NCI-H2171 (cell line): Measurements from ENCODE around the gene DNASE1L1.

Experiments used
- DNase-seq: peaks from one replicate; lab custom pipeline; 2025; lab: John Stamatoyannopoulos, UW

DNASE1L1 gene, protein sequence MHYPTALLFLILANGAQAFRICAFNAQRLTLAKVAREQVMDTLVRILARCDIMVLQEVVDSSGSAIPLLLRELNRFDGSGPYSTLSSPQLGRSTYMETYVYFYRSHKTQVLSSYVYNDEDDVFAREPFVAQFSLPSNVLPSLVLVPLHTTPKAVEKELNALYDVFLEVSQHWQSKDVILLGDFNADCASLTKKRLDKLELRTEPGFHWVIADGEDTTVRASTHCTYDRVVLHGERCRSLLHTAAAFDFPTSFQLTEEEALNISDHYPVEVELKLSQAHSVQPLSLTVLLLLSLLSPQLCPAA

GRCh38 chrX:154409222-154409871, at the start of gene DNASE1L1:
TSS of gene DNASE1L1 (minus strand) at chrX:154409254. CDS start at chrX:154405568, 3,686 bp downstream.
- DNase-seq = no peak

- no peak for DNase-seq
Measured at GRCh38 chrX:154458116-154458953, 49.3 kb upstream of the DNASE1L1 start, which contains the start of gene PLXNA3. TSS of gene PLXNA3 (plus strand) at chrX:154458281. CDS start at chrX:154460184, 1,903 bp downstream.

GRCh38 chrX:154457491-154458115, 48.5 kb upstream of the DNASE1L1 start:
- peak; percentile 27 for DNase-seq

- no peak for DNase-seq
Measured at GRCh38 chrX:154452823-154453222, 43.8 kb upstream of the DNASE1L1 start.

- DNase-seq = no peak
Measured at GRCh38 chrX:154450312-154450711, 41.3 kb upstream of the DNASE1L1 start.

DNA sequence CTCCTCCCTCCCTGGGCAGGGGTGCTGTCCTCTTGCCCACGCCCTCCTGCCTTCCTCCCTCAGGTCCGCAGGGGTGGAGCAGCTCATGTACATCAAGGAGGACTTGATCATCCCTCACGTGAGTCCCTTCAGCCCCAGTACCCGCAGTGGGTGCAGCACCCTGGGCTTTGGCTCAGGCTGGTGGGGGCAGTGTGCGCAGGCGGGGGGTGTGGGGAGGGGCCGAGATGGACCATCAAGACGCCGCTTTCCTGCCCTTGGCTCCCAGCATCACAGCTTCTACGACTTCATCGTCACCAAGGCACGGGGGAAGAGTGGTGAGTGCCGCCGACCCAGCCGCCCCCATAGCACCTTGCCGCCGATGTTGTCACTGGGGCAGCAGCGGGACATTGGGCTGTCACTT, 40.6 kb upstream of the DNASE1L1 start:
- no peak for DNase-seq

DNA sequence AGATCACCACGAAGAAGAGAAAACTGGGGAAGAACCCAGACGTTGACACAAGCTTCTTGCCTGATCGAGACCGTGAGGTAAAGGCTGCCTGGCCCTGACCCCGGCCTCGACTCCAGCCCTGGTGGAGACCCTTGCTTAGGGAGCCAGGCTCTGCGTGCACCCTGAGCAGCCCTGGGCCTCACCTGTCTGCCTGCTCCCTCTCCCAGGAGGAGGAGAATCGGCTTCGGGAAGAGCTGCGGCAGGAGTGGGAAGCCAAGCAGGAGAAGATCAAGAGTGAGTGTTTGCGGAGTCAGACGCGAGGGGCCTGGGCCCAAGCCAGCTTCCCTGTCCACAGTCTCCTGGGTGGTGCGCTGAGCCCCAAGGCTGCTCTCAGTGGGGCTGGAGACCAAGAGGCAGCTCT, 39.4 kb upstream of the DNASE1L1 start:
- no peak for DNase-seq

- no peak for DNase-seq
Measured at GRCh38 chrX:154446430-154446829, 37.4 kb upstream of the DNASE1L1 start.

DNA sequence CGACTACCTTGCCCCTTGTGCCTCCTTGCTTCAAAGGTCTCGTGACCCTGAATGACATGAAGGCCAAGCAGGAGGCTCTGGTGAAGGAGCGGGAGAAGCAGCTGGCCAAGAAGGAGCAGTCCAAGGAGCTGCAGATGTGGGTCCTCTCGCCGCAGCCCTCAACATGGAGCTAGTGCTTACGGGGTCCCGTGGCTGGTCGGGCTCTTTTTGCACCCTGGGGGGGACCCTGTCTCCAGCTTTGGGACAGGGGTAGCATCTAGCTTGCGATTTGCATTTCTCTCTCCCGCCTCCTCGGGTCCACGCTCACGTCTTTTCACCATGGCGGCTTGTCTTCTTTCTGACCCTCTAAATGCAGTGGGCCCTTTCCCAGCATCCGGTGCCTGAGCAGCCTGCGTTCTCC, 36.7 kb upstream of the DNASE1L1 start:
- no peak for DNase-seq

GRCh38 chrX:154444755-154445246, 35.7 kb upstream of the DNASE1L1 start:
- DNase-seq = no peak

- peak; percentile 44 for DNase-seq
Measured at GRCh38 chrX:154443992-154444754, 35.1 kb upstream of the DNASE1L1 start, which contains the start of gene FAM50A. TSS of gene FAM50A (plus strand) at chrX:154444141. CDS start at chrX:154444236, 95 bp downstream.

DNA sequence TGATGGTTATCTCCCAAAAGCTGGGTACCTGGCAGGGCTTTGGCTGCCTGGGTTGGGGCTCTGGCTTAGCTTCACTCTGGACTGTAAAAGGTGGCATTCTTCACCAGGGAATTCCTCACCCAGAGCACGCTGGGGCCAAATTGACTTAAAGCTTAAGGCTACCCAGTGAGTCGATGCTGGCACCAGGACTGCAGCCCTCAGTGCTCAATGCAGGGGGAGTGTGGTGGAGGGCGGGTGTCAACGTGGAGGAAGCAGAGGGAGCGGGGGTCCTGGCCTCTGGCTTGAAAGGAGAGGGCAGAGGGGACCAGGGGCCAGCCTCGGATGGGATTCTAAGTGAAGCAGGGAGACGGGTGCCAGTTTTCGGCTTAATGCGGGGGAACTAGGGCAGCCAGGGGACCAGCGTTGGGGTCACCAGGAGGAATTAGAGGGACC, 34.4 kb upstream of the DNASE1L1 start:
- DNase-seq = no peak

DNA sequence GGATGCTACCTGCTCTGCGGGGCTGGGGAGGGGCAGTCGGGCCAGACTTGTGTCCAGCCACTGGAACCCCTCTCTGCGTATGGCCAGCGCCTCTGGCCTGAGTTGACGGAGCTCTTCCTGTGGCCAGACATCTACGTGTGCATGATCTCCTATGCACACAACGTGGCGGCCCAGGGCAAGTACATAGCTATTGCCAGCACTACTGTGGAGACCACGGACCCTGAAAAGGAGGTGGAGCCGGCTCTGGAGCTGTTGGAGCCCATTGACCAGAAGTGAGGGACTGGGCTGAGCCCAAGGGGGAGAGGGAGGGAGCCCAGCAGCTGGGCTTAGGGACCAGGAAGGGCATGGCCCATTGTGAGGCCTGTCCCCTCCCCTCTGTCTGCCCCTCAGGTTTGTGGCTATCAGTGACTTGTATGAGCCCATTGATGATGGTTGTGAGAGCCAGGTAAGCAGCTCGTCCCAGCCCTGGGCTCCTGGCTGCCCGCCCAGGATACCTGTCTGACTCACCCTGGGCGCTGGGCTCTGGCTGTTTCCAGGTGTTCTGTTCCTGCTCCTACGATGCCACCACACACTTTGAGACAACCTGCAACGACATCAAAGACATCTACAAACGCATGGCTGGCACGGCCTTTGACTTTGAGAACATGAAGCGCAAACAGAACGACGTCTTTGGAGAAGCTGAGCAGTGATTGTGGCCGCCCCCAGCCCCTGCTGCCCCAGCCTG, 33.1 kb upstream of the DNASE1L1 start:
- DNase-seq = no peak

DNA sequence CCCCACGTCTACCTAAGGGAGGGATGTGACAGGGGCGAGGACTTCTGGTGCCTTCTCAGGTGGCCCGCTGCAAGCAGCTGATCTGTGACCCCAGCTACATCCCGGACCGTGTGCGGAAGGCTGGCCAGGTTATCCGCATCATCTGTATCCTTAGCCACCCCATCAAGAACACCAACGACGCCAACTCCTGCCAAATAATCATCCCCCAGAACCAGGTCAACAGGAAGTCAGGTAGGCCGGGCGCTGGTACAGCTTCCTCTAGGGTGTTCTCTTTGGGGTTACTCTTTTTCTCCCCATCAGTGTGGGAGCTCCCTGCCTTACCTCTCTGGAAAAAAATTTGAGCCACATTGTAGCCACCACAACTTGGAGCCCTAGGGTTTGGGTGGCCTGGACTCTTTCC, 32.5 kb upstream of the DNASE1L1 start:
- DNase-seq = no peak

GRCh38 chrX:154440623-154441357, 31.7 kb upstream of the DNASE1L1 start:
- no peak for DNase-seq

- DNase-seq = no peak
Measured at GRCh38 chrX:154439841-154440240, 30.8 kb upstream of the DNASE1L1 start.

- no peak for DNase-seq
Measured at GRCh38 chrX:154437971-154438893, 29.2 kb upstream of the DNASE1L1 start.

DNA sequence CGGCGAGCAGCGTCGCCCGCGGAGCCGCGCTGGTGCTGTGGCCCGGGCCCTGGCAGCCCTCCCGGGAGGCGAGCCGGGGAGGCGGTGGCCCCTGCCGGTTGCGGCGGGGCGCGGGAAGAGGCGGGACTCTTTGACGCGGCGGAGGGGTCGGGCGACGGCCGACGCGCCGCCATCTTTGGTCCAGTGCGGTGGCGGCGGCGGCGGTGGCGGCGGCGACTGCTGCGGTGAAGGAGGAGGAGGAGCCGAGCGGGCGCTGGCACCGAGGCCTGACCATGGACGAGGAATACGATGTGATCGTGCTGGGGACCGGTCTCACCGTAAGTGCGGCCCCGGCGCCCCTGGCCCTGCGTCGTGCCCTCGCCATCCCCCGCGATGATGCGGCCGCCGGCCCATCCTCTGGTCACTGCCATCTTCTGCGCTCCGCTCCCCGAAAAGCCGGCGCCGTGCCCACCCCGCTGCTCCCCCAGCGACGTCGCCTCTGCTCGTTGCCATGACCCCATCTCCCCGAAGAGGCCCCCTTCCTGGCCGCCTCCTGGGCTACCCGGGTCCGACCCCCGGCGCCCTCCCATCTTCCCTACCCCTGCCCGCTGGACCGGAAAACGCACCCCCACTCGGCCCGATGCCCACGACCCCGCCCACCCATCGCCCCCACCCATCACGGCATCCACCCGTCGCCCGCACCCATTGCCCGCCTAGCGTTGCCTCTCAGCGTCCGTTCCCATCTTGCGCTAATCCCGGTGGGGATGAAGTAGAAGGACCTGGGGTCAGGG, 28.1 kb upstream of the DNASE1L1 start, which contains the start of gene GDI1:
Gene GDI1, plus strand, starts transcription at position 172 of the 770 bp plus-strand sequence. Its CDS starts 101 bp downstream, at position 273.
- DNase-seq = peak; percentile 22
